T-helper 22 cell (primary cell): ENCODE measurements around the gene MTHFS.

Source experiments
- DNase-seq: peaks from one replicate; pipeline ENCODE4 v3.0.0-alpha.2; 2020; ENCODE audit warnings: low read depth

MTHFS gene

GRCh38 chr15:79874242-79874641 is 22.6 kb downstream of the MTHFS start:
- no peak for DNase-seq

- peak; percentile 26 for DNase-seq
Measured at GRCh38 chr15:79872358-79873017, 24.3 kb downstream of the MTHFS start.

- DNase-seq: no peak
Measured at GRCh38 chr15:79868554-79868953, 28.3 kb downstream of the MTHFS start.

- DNase-seq: no peak
Measured at GRCh38 chr15:79863886-79864285, 32.9 kb downstream of the MTHFS start.

GRCh38 chr15:79862191-79862590 is 34.6 kb downstream of the MTHFS start:
- no peak for DNase-seq

- DNase-seq: no peak
Measured at GRCh38 chr15:79860661-79861060, 36.2 kb downstream of the MTHFS start.

- DNase-seq: no peak
Measured at GRCh38 chr15:79858469-79858868, 38.3 kb downstream of the MTHFS start.

GRCh38 chr15:79853492-79854328 is 43.1 kb downstream of the MTHFS start:
- DNase-seq: peak; percentile 5

- no peak for DNase-seq
Measured at GRCh38 chr15:79849789-79850188, 47.0 kb downstream of the MTHFS start.

GRCh38 chr15:79846539-79846938 is 50.3 kb downstream of the MTHFS start:
- no peak for DNase-seq

- DNase-seq: no peak
Measured at GRCh38 chr15:79844221-79844620, 52.6 kb downstream of the MTHFS start.

GRCh38 chr15:79837846-79838245 is 59.0 kb downstream of the MTHFS start:
- no peak for DNase-seq

- DNase-seq: no peak
Measured at GRCh38 chr15:79834495-79834894, 62.3 kb downstream of the MTHFS start.

- no peak for DNase-seq
Measured at GRCh38 chr15:79832367-79833120, 64.3 kb downstream of the MTHFS start.

- DNase-seq: no peak
Measured at GRCh38 chr15:79831604-79832003, 65.2 kb downstream of the MTHFS start.

GRCh38 chr15:79829950-79830349 is 66.9 kb downstream of the MTHFS start:
- DNase-seq: no peak

GRCh38 chr15:79828447-79828846 is 68.4 kb downstream of the MTHFS start:
- no peak for DNase-seq

- no peak for DNase-seq
Measured at GRCh38 chr15:79826800-79827199, 70.0 kb downstream of the MTHFS start.

GRCh38 chr15:79824136-79824701 is 72.6 kb downstream of the MTHFS start:
- DNase-seq: no peak

GRCh38 chr15:79820820-79821219 is 76.0 kb downstream of the MTHFS start:
- no peak for DNase-seq

GRCh38 chr15:79820176-79820575 is 76.6 kb downstream of the MTHFS start:
- no peak for DNase-seq

- no peak for DNase-seq
Measured at GRCh38 chr15:79816571-79816970, 80.2 kb downstream of the MTHFS start.
